Neural progenitor cell (in vitro differentiated cells): ENCODE measurements around the gene MEF2D.

Experiments used
- EZH2 ChIP-seq: fragments of 200-600 bp; sonication (generic); IDR thresholded peaks from 2 replicates; pipeline ENCODE4 v1.6.1; 2017; ENCODE audit warnings: antibody characterized with exemption, mild to moderate bottlenecking, moderate library complexity
- EZH2phosphoT487 ChIP-seq: fragments of 200-600 bp; sonication (generic); IDR thresholded peaks from 2 replicates; pipeline ENCODE4 v1.6.1; 2017; ENCODE audit warnings: antibody characterized with exemption
- TF ChIP-seq, protein P1 (sequence below): fragments of 200-600 bp; sonication (generic); IDR thresholded peaks from 2 replicates; pipeline ENCODE4 v1.5.1; 2017; ENCODE audit warnings: antibody characterized with exemption, mild to moderate bottlenecking

DNA sequence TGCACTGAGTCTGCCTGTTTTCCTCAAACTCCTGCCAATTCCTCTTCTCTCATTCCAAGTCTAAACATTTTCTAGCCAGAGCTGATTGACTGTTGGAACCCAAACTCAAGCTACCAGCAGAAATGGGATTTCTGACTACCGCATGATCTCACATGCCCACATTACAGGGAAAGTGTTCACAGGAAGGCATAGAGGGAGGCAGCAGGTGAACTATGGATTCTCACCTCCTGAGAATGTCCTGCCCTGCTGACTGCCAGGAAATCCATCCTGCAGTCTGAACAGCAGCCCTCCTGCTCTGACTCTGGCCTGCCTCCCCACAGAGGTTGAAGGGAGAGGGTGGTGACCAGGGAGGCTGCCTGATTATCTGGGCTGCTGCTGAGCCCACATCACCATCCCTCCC is 49.3 kb upstream of the MEF2D start:
- TF ChIP-seq, protein P1, sequence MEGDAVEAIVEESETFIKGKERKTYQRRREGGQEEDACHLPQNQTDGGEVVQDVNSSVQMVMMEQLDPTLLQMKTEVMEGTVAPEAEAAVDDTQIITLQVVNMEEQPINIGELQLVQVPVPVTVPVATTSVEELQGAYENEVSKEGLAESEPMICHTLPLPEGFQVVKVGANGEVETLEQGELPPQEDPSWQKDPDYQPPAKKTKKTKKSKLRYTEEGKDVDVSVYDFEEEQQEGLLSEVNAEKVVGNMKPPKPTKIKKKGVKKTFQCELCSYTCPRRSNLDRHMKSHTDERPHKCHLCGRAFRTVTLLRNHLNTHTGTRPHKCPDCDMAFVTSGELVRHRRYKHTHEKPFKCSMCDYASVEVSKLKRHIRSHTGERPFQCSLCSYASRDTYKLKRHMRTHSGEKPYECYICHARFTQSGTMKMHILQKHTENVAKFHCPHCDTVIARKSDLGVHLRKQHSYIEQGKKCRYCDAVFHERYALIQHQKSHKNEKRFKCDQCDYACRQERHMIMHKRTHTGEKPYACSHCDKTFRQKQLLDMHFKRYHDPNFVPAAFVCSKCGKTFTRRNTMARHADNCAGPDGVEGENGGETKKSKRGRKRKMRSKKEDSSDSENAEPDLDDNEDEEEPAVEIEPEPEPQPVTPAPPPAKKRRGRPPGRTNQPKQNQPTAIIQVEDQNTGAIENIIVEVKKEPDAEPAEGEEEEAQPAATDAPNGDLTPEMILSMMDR, result no peak
- no peak for TF ChIP-seq EZH2
- no peak for TF ChIP-seq EZH2phosphoT487
